ENCODE results near the gene ALDH5A1. TPM values are rescaled to one million over a fixed set of nuclear protein-coding genes. Genes with fewer than 3 reads are reported as not detected.

ALDH5A1 gene
- total and polyA plus RNA-seq, 2 of the 13 experiments (the other 11 are each of a cell fraction or from before 2014, with no cell fraction given): 12.8 to 32.5 TPM

GRCh38 chr6:24524805-24525204, 30.0 kb downstream of the ALDH5A1 start (continued):
- TF ChIP-seq AKNA (CRISPR knock-in tag; IDR thresholded peaks at IDR 0.05; ENCODE audit: borderline replicate concordance): no peak
- no peak for TF ChIP-seq FIP1L1 (IDR thresholded peaks at IDR 0.05; ENCODE audit: borderline replicate concordance, insufficient read depth, low read depth, low read length)
- no peak for TF ChIP-seq KMT2A (CRISPR knock-in tag; IDR thresholded peaks at IDR 0.05)
- TF ChIP-seq HBP1 (CRISPR knock-in tag; IDR thresholded peaks at IDR 0.05; ENCODE audit: low read depth): no peak

- Histone ChIP-seq H3K4me1 (ENCODE audit: insufficient read depth, low read length) (no peaks in the 10 kb centered on the region), H2AFZ (ENCODE audit: low read length) (no peak overlapping the region), H4K20me1 (ENCODE audit: insufficient read depth, low read length) (no peaks in the 10 kb centered on the region), H3K79me2 (ENCODE audit: insufficient read depth, low read length) (no peaks in the 10 kb centered on the region), H3K27me3 (ENCODE audit: control insufficient read depth in 1 of 2, insufficient read depth in 2 of 2, low read length in 2 of 2) (no peaks in the 10 kb centered on the region), H3K4me3 (replicated peaks in 1 of 3; ENCODE audit: insufficient read depth in 1 of 3, low read depth in 2 of 3, low read length in 3 of 3) (no peak overlapping the region), H3K9ac (ENCODE audit: insufficient read depth, low read depth, low read length) (no peak overlapping the region), H3K27ac (ENCODE audit: extremely low read length, insufficient read depth, low read length) (no peak overlapping the region), H3K9me3 (ENCODE audit: low read length) (no peaks in the 10 kb centered on the region), H3K36me3 (replicated peaks in 1 of 2; ENCODE audit: control insufficient read depth in 1 of 2, insufficient read depth in 2 of 2, low read length in 2 of 2) (peaks cover 16 to 48% of the 10 kb centered on the region in 2 experiments), H3K4me2 (ENCODE audit: low read depth, low read length) (no peak overlapping the region)
- 89% methylated on average over 1 of the region's 1 CpG for WGBS (ENCODE audit: low lambda C conversion rate)
- TF ChIP-seq NONO (IDR thresholded peaks at IDR 0.05) (no peak), NONO (CRISPR knock-in tag; conservative IDR thresholded peaks at IDR 0.05) (no peak), ZIK1 (CRISPR knock-in tag; IDR thresholded peaks at IDR 0.05; ENCODE audit: borderline replicate concordance, low read depth) (no peak), NFAT5 (CRISPR knock-in tag; IDR thresholded peaks at IDR 0.05) (no peak), ZNF333 (CRISPR knock-in tag; IDR thresholded peaks at IDR 0.05; ENCODE audit: borderline replicate concordance) (no peak)
- POLR2A ChIA-PET: no interaction called here
- CTCF ChIA-PET (ENCODE audit: low intra/inter-chr PET ratio, low total read pairs): no interaction called here
- DNase-seq (ENCODE audit: low spot score): no peak
- in situ Hi-C loops (cut with HindIII; ENCODE audit: extremely low pct_ligation_motif_present, low pct_unique_long_range_greater_than_20kb): no loop called here
- BruUV-seq (replicated peaks): no TSS peak
- no peak for FAIRE-seq
- ATAC-seq: no peak
- intact Hi-C loops (cut with micrococcal nuclease; ENCODE audit: unreplicated experiment): loop anchor here (10.0 kb wide), 1 partner anchor 165 kb away; no protein-coding TSS in a partner anchor
These were observed 35.2 kb downstream of the ALDH5A1 start for GRCh38 chr6:24529985-24530384.

All from HepG2 (cell line).